Tibial artery (tissue), 4 donors: ENCODE measurements around the gene ABCA4.
A peak's percentile ranks its signal among the peaks of the same experiment; 100 is the strongest.

ENCODE experiments used
- DNase-seq, 2 donors: peaks; one replicate each; pipeline ENCODE4 v3.0.0-alpha.2; 2019
- H3K27ac ChIP-seq, 2 donors: fragments of 200-600 bp; sonication (generic) in 1 of 2; 1 replicate in 1 of 2; 2 replicates in 1 of 2; pipeline ENCODE4 v1.5.1; 2018 to 2019; ENCODE audit warnings: mild to moderate bottlenecking in 1 of 2
- H3K27me3 ChIP-seq, 2 donors: fragments of 200-600 bp; sonication (generic) in 1 of 2; one replicate each; pipeline versions ENCODE4 v1.5.1 to v1.6.0; 2016 to 2019
- H3K36me3 ChIP-seq, 3 donors: fragments of 200-600 bp; sonication (generic) in 2 of 3; one replicate each; pipeline ENCODE4 v1.5.1; 2016 to 2019; ENCODE audit warnings: mild to moderate bottlenecking in 2 of 3
- H3K4me1 ChIP-seq, 4 donors: fragments of 200-600 bp; sonication (generic) in 2 of 4; 1 replicate in 3 of 4; 2 replicates in 1 of 4; pipeline ENCODE4 v1.5.1; 2016 to 2019
- H3K4me3 ChIP-seq, 2 donors: fragments of 200-600 bp; sonication (generic) in 1 of 2; 1 replicate in 1 of 2; 2 replicates in 1 of 2; pipeline ENCODE4 v1.5.1; 2018 to 2019; ENCODE audit warnings: mild to moderate bottlenecking in 2 of 2
- H3K9me3 ChIP-seq, 3 donors: fragments of 200-600 bp; sonication (generic) in 1 of 3; one replicate each; pipeline ENCODE4 v1.5.1; 2016 to 2019
- CTCF ChIP-seq, 2 experiments: fragments of 200-600 bp in 1 of 2; fragments of 450-650 bp in 1 of 2; IDR thresholded peaks; one replicate each; pipeline ENCODE4 v1.5.1; 2017 to 2019; ENCODE audit warnings: antibody characterized with exemption in 2 of 2, mild to moderate bottlenecking in 1 of 2, moderate library complexity in 1 of 2
- intact Hi-C: fragments of 100-400 bp; cut with DNase I; formaldehyde crosslinking; loops from one replicate; pipeline ENCODE4 v1.15.0; 2023; ENCODE audit warnings: low total_unique reads

Gene ABCA4

GRCh38 chr1:94055459-94056122, 65.4 kb downstream of the ABCA4 start:
- Histone ChIP-seq H3K36me3 (no peaks in the 10 kb centered on the region), H3K27me3 (no peaks in the 10 kb centered on the region), H3K9me3 (no peaks in the 10 kb centered on the region), H3K4me3 (no peak overlapping the region), H3K4me1 (no peaks in the 10 kb centered on the region), H3K27ac (no peak overlapping the region)
- intact Hi-C loops, result no loop called here
- DNase-seq, result no peak
- TF ChIP-seq CTCF (IDR thresholded peaks at IDR 0.05), result no peak

GRCh38 chr1:94050675-94051074, 70.3 kb downstream of the ABCA4 start:
- intact Hi-C loops, result no loop called here
- Histone ChIP-seq H3K9me3 (no peaks in the 10 kb centered on the region), H3K4me1 (peaks cover 0 to 34% (median 22%) of the 10 kb centered on the region in 4 donors), H3K36me3 (no peaks in the 10 kb centered on the region), H3K27me3 (no peaks in the 10 kb centered on the region), H3K27ac (no peak overlapping the region), H3K4me3 (no peak overlapping the region)
- no peak for TF ChIP-seq CTCF (IDR thresholded peaks at IDR 0.05)
- DNase-seq, result no peak

GRCh38 chr1:94050254-94050653, 70.7 kb downstream of the ABCA4 start:
- peaks cover 0 to 37% (median 26%) of the 10 kb centered on the region in 4 donors for H3K4me1 ChIP-seq
- no peak overlapping the region for H3K4me3 ChIP-seq
- no peak for TF ChIP-seq CTCF (IDR thresholded peaks at IDR 0.05)
- no peaks in the 10 kb centered on the region for H3K36me3 ChIP-seq
- no peaks in the 10 kb centered on the region for H3K27me3 ChIP-seq
- H3K9me3 ChIP-seq, result no peaks in the 10 kb centered on the region
- no peak overlapping the region for H3K27ac ChIP-seq
- DNase-seq, result no peak
- intact Hi-C loops, result no loop called here

- DNase-seq, result no peak
- Histone ChIP-seq H3K36me3 (no peaks in the 10 kb centered on the region), H3K4me3 (no peak overlapping the region), H3K9me3 (no peaks in the 10 kb centered on the region), H3K27ac (no peak overlapping the region), H3K27me3 (no peaks in the 10 kb centered on the region), H3K4me1 (peaks cover 0 to 42% (median 28%) of the 10 kb centered on the region in 4 donors)
- TF ChIP-seq CTCF (IDR thresholded peaks at IDR 0.05), result no peak
- intact Hi-C loops, result no loop called here
Measured at GRCh38 chr1:94049791-94050190, 71.2 kb downstream of the ABCA4 start.

- intact Hi-C loops, result no loop called here
- H3K27me3 ChIP-seq, result no peaks in the 10 kb centered on the region
- no peak for TF ChIP-seq CTCF (IDR thresholded peaks at IDR 0.05)
- no peaks in the 10 kb centered on the region for H3K9me3 ChIP-seq
- peak overlapping the region; percentile 71 to 77 for H3K27ac ChIP-seq
- H3K4me3 ChIP-seq, result no peak overlapping the region
- H3K36me3 ChIP-seq, result no peaks in the 10 kb centered on the region
- DNase-seq, result no peak
- peaks cover 0 to 50% (median 35%) of the 10 kb centered on the region in 4 donors for H3K4me1 ChIP-seq
Measured at GRCh38 chr1:94048413-94049164, 72.4 kb downstream of the ABCA4 start.
